Measurements from ENCODE around the gene ASMTL.

Gene ASMTL

GRCh38 chrX:1397001-1397400, 55.7 kb downstream of the ASMTL start:
- no peak overlapping the region for H3K4me3 ChIP-seq (ENCODE audit: insufficient read depth, low read length, poor library complexity, severe bottlenecking)
- H3K36me3 ChIP-seq (ENCODE audit: low read length), result no peaks in the 10 kb centered on the region
- H3K4me2 ChIP-seq (ENCODE audit: low read depth, low read length, poor library complexity, severe bottlenecking), result no peak overlapping the region
- H2AFZ ChIP-seq (ENCODE audit: low read depth, low read length, severe bottlenecking), result no peak overlapping the region
- peaks cover 29% of the 10 kb centered on the region; the same call in 1 of the 2 replicates for H3K79me2 ChIP-seq (ENCODE audit: insufficient read depth, low read length)
- no peak for TF ChIP-seq CTCF (IDR thresholded peaks at IDR 0.05; ENCODE audit: insufficient read depth, low read length, poor library complexity, severe bottlenecking)
- no peak for TF ChIP-seq EZH2phosphoT487 (conservative IDR thresholded peaks at IDR 0.05; ENCODE audit: low read length)
- H3K27ac ChIP-seq (ENCODE audit: low read depth, low read length), result no peak overlapping the region
- no peak overlapping the region for H3K9ac ChIP-seq (ENCODE audit: low read length)
- no peaks in the 10 kb centered on the region for H3K9me2 ChIP-seq (replicated peaks; ENCODE audit: insufficient read depth, low read length)
- no peaks in the 10 kb centered on the region for H3F3A ChIP-seq (ENCODE audit: insufficient read depth)
- H3K9me3 ChIP-seq (ENCODE audit: insufficient read depth, low read length), result no peaks in the 10 kb centered on the region
- H4K20me1 ChIP-seq (ENCODE audit: low read depth, low read length), result no peaks in the 10 kb centered on the region
- no peaks in the 10 kb centered on the region for H3K27me3 ChIP-seq (ENCODE audit: low read length)

- no peaks in the 10 kb centered on the region for H3K9me2 ChIP-seq (replicated peaks; ENCODE audit: insufficient read depth, low read length)
- H3F3A ChIP-seq (ENCODE audit: insufficient read depth), result no peaks in the 10 kb centered on the region
- H3K27me3 ChIP-seq (ENCODE audit: low read length), result no peaks in the 10 kb centered on the region
- H3K36me3 ChIP-seq (ENCODE audit: low read length), result peaks cover 7% of the 10 kb centered on the region; the same call in 1 of the 2 replicates
- H3K9me3 ChIP-seq (ENCODE audit: insufficient read depth, low read length), result no peaks in the 10 kb centered on the region
- H3K79me2 ChIP-seq (ENCODE audit: insufficient read depth, low read length), result peaks cover 36% of the 10 kb centered on the region
- H2AFZ ChIP-seq (ENCODE audit: low read depth, low read length, severe bottlenecking), result no peak overlapping the region
- TF ChIP-seq EZH2phosphoT487 (conservative IDR thresholded peaks at IDR 0.05; ENCODE audit: low read length), result no peak
- TF ChIP-seq CTCF (IDR thresholded peaks at IDR 0.05; ENCODE audit: insufficient read depth, low read length, poor library complexity, severe bottlenecking), result no peak
- no peak overlapping the region for H3K4me3 ChIP-seq (ENCODE audit: insufficient read depth, low read length, poor library complexity, severe bottlenecking)
- no peak overlapping the region for H3K4me2 ChIP-seq (ENCODE audit: low read depth, low read length, poor library complexity, severe bottlenecking)
- no peak overlapping the region for H3K27ac ChIP-seq (ENCODE audit: low read depth, low read length)
- H4K20me1 ChIP-seq (ENCODE audit: low read depth, low read length), result peaks cover 6% of the 10 kb centered on the region
- H3K9ac ChIP-seq (ENCODE audit: low read length), result no peak overlapping the region
Observed at GRCh38 chrX:1395646-1396216, 57.0 kb downstream of the ASMTL start.

GRCh38 chrX:1394731-1395501, 57.8 kb downstream of the ASMTL start:
- Histone ChIP-seq H3K4me2 (ENCODE audit: low read depth, low read length, poor library complexity, severe bottlenecking) (no peak overlapping the region), H3K4me3 (ENCODE audit: insufficient read depth, low read length, poor library complexity, severe bottlenecking) (no peak overlapping the region), H3K79me2 (ENCODE audit: insufficient read depth, low read length) (peaks cover 44% of the 10 kb centered on the region), H3F3A (ENCODE audit: insufficient read depth) (no peaks in the 10 kb centered on the region), H3K36me3 (ENCODE audit: low read length) (peaks cover 8% of the 10 kb centered on the region; the same call in 1 of the 2 replicates), H3K9me3 (ENCODE audit: insufficient read depth, low read length) (no peaks in the 10 kb centered on the region), H4K20me1 (ENCODE audit: low read depth, low read length) (peaks cover 10% of the 10 kb centered on the region), H3K27ac (ENCODE audit: low read depth, low read length) (no peak overlapping the region), H3K9ac (ENCODE audit: low read length) (no peak overlapping the region), H2AFZ (ENCODE audit: low read depth, low read length, severe bottlenecking) (no peak overlapping the region), H3K27me3 (ENCODE audit: low read length) (no peaks in the 10 kb centered on the region), H3K9me2 (replicated peaks; ENCODE audit: insufficient read depth, low read length) (no peaks in the 10 kb centered on the region)
- TF ChIP-seq CTCF (IDR thresholded peaks at IDR 0.05; ENCODE audit: insufficient read depth, low read length, poor library complexity, severe bottlenecking), result no peak
- no peak for TF ChIP-seq EZH2phosphoT487 (conservative IDR thresholded peaks at IDR 0.05; ENCODE audit: low read length)

All from SU-DHL-6 (cell line).